ENCODE results near the gene AK1. TPM values are rescaled to one million over a fixed set of nuclear protein-coding genes. Genes with fewer than 3 reads are reported as not detected.
"Not testable (repeated sequence)": the region's sequence is repeated elsewhere in the genome, so short reads cannot be mapped to it uniquely, and the experiment has no call there.

AK1 gene
- polyA plus RNA-seq, 3 donors = 33.9 to 40.0 (median 36.4) TPM

DNA sequence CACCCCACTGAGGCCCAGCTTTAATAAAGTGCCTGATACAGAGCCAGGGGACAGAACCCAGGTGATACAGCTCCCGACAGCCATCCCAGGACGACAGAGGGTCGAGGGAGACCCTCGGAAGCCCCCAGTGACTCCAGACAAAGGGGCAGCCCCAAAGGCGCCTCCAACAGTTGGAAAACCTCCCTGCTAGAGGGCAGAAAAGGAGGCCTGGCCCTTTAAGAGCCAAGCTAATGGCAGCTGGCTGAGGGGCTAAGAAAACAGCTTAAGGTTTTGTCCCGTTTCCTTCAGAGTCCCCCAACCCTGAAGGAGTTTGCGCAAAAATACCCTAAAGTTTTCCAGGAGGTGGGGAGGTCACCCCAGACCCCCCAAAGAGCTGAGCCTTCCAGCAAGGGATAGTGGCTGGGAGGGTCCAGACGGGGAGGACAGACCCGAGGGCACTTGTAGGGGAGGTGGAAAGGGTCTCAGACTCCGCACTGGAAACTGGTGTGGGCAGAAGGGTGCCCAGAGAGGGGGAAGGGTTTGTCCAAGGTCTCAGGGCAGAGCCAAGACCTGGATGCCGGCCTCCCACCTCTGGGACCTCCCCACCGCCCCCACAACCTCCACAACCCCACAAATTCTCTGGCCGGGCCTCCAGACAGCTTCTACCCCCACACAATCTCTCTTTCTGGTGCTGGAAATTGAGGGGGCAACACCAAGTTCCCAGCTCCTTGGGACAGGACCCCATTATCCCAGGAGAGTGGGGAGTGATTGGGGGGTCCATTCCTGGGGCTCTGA, 8.2 kb upstream of the AK1 start:
- DNase-seq (ENCODE audit: low read depth in 3 of 3, low spot score in 2 of 3) = no peak

DNA sequence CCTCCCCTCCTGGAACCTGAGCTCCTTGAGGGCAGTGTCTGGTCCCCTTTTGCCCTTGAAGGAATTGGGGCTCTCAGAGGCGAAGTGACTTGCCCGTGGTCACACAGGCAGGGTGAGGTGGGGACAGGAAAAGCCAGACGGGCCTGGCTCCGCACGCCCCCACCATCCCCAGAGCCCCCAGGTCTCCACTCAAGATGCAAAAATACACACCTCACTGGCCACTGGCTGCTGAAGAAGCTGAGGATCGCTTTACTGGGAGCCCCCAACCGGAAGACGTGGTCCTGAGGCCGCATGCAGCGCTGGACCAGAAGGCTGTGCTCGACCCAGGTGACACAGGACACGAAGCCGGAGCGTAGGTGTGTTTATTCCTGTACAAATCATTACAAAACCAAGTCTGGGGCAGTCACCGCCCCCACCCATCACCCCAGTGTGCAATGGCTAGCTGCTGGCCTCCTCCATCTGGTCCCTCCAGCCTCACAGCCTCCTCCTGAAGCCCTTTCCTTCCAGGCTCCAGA, 7.6 kb upstream of the AK1 start:
- DNase-seq (ENCODE audit: low read depth in 3 of 3, low spot score in 2 of 3) = no peak

- DNase-seq (ENCODE audit: low read depth in 3 of 3, low spot score in 2 of 3) = no peak
Observed at GRCh38 chr9:127884427-127884911, 7.0 kb upstream of the AK1 start.

GRCh38 chr9:127883959-127884358, 6.5 kb upstream of the AK1 start:
- no peak for DNase-seq (ENCODE audit: low read depth in 3 of 3, low spot score in 2 of 3)

DNA sequence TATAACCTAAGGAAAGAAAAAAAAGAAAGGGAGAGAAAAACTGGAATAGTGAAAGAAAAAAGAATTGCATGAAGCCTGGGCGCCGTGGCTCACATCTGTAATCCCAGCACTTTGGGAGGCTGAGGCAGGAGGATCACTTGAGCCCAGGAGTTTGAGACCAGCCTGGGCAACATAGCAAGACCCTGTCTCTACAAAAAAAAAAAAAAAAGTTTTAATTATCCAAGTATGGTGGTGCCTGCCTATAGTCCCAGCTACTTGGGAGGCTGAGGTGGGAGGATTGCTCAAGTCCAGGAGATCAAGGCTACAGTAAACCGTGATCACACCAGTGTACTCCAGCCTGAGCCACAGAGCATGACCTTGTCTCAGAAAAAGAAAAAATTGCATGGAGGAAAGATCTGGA, 4.2 kb upstream of the AK1 start:
- not testable (repeated sequence) for DNase-seq (ENCODE audit: low read depth in 3 of 3, low spot score in 2 of 3)

- DNase-seq (ENCODE audit: low read depth in 3 of 3, low spot score in 2 of 3) = no peak
Observed at GRCh38 chr9:127880143-127880542, 2.7 kb upstream of the AK1 start.

- DNase-seq (ENCODE audit: low read depth in 3 of 3, low spot score in 2 of 3) = no peak
Observed at GRCh38 chr9:127878652-127879390, 1.3 kb upstream of the AK1 start.

- no peak for DNase-seq (ENCODE audit: low read depth in 3 of 3, low spot score in 2 of 3)
Observed at GRCh38 chr9:127878001-127878651, 651 bp upstream of the AK1 start.

- DNase-seq (ENCODE audit: low read depth in 3 of 3, low spot score in 2 of 3) = no peak
Observed at GRCh38 chr9:127876764-127877562, 512 bp downstream of the AK1 start.

GRCh38 chr9:127876026-127876763, 1.3 kb downstream of the AK1 start:
- no peak for DNase-seq (ENCODE audit: low read depth in 3 of 3, low spot score in 2 of 3)

DNA sequence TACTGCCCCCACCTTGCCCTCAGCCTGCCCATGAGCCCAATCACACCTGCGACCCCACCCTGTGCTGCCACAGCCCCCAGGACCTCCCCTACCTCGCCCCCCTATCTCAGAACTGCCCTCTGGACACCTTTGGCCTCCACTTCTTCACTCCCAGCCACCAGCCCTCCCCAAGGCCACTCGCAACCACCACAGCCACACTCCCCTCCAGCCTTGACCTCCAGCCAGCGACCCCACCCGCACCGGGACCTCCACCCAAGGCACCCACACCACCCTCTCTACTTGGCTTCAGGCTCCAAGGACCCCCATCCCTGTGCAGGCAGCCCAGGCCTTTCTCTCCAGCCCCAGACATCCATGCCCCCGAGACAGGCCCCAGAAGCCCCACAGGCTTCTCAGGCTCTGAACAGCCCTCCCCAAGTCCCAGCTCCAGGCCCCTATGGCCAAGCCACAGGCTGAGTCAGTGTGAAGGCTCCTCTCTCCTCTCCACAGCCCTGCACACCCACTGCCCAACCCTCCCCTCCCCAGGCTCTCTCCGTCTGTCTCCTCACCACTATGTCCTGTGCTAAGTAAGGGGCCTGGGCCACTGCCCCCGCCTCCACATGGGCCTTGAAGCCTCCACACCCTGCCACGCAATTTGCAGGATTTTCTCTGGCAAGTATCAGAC, 2.0 kb downstream of the AK1 start:
- DNase-seq (ENCODE audit: low read depth in 3 of 3, low spot score in 2 of 3) = no peak

DNA sequence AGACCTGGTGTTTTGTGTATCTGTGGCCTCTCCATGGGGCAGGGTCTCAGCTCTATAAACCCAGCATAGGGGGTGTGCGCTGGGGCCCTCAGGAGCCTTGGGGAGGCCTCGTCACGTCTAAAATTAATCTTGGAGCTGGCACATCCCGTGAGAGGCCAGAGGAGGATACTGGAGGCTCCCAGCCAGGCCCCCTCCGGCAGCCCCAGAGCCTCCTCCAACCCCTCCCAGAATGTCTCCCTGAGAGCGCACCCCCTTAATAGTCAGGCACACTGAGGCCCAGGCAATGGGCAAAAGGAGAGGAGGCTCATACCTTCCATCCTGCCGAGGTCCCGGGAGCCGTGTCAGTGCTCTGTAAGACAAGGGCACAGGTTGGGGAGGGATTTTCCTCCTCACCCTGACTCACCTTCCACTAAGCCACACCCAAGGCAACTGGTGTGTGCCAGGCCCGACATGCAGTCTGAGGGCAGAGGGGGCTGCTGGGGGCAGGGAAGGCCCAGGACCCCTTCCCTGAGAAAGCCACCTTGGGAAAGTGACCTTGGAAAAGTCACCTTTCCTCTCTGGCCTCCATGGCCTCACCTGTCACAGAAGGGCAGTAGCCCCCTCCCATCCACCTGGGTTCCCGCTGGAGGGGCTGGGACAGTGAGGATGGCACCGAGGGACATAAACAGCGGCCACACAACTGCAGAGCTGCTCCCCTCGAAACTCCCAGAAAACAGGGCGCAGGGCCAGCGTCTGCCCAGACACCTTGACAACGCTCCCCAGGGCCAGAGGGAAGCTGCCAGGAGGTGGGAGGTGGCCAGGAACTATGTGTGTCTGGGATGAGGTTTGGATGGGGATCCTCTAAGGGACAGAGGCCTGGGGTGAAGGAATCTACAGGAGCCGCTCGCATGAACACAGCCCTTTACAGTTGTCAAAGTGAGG, 2.9 kb downstream of the AK1 start:
- DNase-seq (ENCODE audit: low read depth in 3 of 3, low spot score in 2 of 3) = no peak

- DNase-seq (ENCODE audit: low read depth in 3 of 3, low spot score in 2 of 3) = no peak
Observed at GRCh38 chr9:127873886-127874285, 3.6 kb downstream of the AK1 start.

DNA sequence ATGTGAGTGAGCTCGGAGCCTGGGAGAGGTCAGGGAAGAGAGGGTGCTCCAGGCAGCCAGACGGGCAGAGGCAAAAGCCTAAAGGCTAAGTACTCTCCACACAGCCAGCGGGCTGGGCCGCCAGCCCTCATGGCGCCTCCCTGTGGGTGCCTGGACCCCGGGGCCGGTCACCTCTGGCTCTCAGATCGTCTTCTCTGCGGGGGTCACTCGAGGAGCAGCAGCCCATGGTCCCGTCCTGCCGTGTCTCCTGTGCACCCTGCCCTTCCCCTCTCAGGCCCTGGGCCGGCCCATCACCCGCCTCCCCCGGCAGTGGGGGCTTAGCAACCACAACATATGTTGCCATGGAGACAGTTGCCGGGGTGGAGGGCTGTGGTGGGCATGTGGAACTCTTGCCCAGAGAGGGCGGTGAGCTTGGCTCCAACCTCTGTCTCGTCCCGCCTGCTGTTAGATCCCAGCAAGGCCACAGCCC, 4.2 kb downstream of the AK1 start:
- DNase-seq (ENCODE audit: low read depth in 3 of 3, low spot score in 2 of 3) = no peak

DNA sequence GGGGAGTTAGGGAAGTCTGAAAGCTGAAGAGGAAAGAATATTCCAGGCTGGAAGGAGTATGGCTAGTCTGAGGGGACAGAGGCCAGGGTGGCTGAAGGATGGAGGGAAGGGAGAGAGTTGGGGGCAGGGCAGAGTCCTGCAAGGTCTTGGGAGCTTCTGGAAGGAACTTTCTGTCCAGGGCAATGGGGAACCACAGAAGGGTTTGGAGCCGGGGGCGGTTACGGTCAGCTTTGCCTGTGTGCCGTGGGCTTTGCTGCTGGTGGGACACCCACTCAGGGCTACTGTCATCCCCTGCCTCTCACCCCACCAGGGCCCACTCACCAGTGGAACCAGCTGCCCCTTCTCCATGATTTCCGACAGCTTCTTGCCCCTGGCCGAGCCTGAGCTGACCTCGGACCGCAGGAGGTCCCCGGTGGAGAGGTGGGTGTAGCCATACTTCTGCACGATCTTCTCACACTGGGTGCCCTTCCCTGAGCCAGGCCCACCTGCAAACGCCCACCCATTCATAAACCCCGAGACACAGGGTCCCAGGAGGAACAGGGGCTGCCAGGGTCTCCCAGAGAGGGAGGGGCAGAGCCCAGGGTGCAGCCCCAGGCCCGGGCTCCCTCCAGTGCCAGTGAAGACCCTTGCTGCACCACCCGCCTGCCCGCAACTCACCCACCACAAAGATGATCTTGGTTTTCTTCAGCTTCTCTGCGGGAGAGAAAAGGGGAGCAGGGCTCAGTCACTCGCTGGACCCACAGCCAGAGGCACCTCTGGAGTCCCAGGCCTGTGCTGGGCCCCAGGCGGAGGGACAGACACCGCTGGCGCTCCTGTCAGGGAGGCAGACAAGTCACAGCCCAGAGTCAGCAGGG, 4.9 kb downstream of the AK1 start:
- no peak for DNase-seq (ENCODE audit: low read depth in 3 of 3, low spot score in 2 of 3)

- DNase-seq (ENCODE audit: low read depth in 3 of 3, low spot score in 2 of 3) = no peak
Observed at GRCh38 chr9:127871531-127871930, 5.9 kb downstream of the AK1 start.

DNA sequence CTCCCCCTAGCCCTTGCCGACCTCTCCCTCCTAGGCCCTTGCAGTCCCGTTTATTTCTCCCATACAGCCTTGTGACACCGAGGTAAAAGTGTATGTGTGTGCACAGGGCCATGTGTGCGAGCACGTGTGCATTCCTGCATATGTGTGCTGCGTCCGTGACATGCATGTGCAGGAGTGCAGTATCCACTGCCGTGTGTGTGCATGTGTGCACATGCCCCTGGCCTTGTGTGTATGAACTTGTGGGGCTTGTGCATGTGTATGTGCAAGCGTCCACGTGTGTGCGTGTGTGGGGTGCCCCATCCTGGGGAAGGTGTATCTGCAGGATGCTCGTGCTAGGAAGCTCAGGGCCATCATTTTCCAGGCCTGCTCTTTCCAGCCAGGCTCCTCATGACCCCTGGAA, 6.6 kb downstream of the AK1 start:
- no peak for DNase-seq (ENCODE audit: low read depth in 3 of 3, low spot score in 2 of 3)

Data from right renal cortex interstitium (tissue), 3 donors.